Endothelial cell of umbilical vein (primary cell): Measurements from ENCODE around the gene TRMT1. TPM values are rescaled to one million over a fixed set of nuclear protein-coding genes. Genes with fewer than 3 reads are reported as not detected.

Experiments used
- BruUV-seq: library from RNA; stranded (reverse); fragments of 400-500 nt; replicated peaks from 2 replicates; lab custom pipeline; 2021; lab: Mats Ljungman, UMichigan
- CTCF ChIA-PET: fragments of 300-600, 350-600 bp; sonication (Branson Sonifier 250); formaldehyde crosslinking; loops from one replicate; lab custom pipeline; 2021; ENCODE audit warnings: antibody characterized with exemption, inconsistent platforms; lab: Charles Lee
- POLR2A ChIA-PET: fragments of 300-600, 350-600 bp; sonication (Branson Sonifier 250); formaldehyde crosslinking; loops from one replicate; lab custom pipeline; 2021; ENCODE audit warnings: antibody characterized with exemption, inconsistent platforms; lab: Charles Lee
- DNase-seq: peaks from one replicate; pipeline ENCODE4 v3.0.0-alpha.2; 2011; ENCODE audit warnings: low read depth, low spot score
- FAIRE-seq: peaks from 2 replicates; lab custom pipeline; 2011; peaks lifted over from hg19 to GRCh38; lab: Jason Lieb, UNC
- H2AFZ ChIP-seq: 2 replicates; pipeline ENCODE4 v1.6.0; 2012; ENCODE audit warnings: low read depth, low read length, control low read depth, inconsistent platforms
- H3K27ac ChIP-seq: 2 replicates; pipeline ENCODE4 v1.5.1; 2011; ENCODE audit warnings: low read depth, mild to moderate bottlenecking, control low read depth, low read length, moderate library complexity; ENCODE audit not compliant: insufficient read depth
- H3K27me3 ChIP-seq, 2 experiments: 2 replicates each; pipeline versions ENCODE4 v1.6.0 to v1.6.1; 2011; ENCODE audit warnings: low read length in 2 of 2, mixed read lengths in 1 of 2; ENCODE audit not compliant: control insufficient read depth in 2 of 2, insufficient read depth in 2 of 2
- H3K36me3 ChIP-seq, 2 experiments: 2 replicates in 1 of 2; 3 replicates in 1 of 2; pipeline ENCODE4 v1.5.1; 2011; ENCODE audit warnings: low read length in 2 of 2, mild to moderate bottlenecking in 1 of 2, moderate library complexity in 1 of 2; ENCODE audit not compliant: control insufficient read depth in 2 of 2, insufficient read depth in 2 of 2; ENCODE audit errors: extremely low read depth in 1 of 2
- H3K4me1 ChIP-seq: 3 replicates; pipeline ENCODE4 v1.5.1; 2011; ENCODE audit warnings: mild to moderate bottlenecking, low read length; ENCODE audit not compliant: control insufficient read depth, insufficient read depth; ENCODE audit errors: extremely low read depth
- H3K4me2 ChIP-seq: 2 replicates; pipeline ENCODE4 v1.6.1; 2011; ENCODE audit warnings: low read length, control low read depth, mixed read lengths; ENCODE audit not compliant: insufficient read depth
- H3K4me3 ChIP-seq, 3 experiments: fragments of 200-600 bp in 1 of 3; sonication (generic), shearing (Covaris generic) in 1 of 3; replicated peaks in 1 of 3; 2 replicates each; pipeline ENCODE4 v1.5.1; 2011 to 2016; ENCODE audit warnings: control low read depth in 3 of 3, low read length in 3 of 3, mild to moderate bottlenecking in 2 of 3, inconsistent platforms in 1 of 3, low read depth in 1 of 3, moderate library complexity in 1 of 3; ENCODE audit not compliant: insufficient read depth in 1 of 3
- H3K79me2 ChIP-seq: 2 replicates; pipeline ENCODE4 v1.6.0; 2012; ENCODE audit warnings: low read length, inconsistent platforms; ENCODE audit not compliant: control insufficient read depth, insufficient read depth
- H3K9ac ChIP-seq: replicated peaks from 2 replicates; pipeline ENCODE3; 2011; ENCODE audit warnings: low read length, control low read depth; ENCODE audit not compliant: insufficient read depth; ENCODE audit errors: extremely low read depth
- H3K9me1 ChIP-seq: replicated peaks from 3 replicates; pipeline ENCODE4 v1.6.0; 2011; ENCODE audit warnings: mild to moderate bottlenecking, low read length; ENCODE audit not compliant: control insufficient read depth, insufficient read depth; ENCODE audit errors: extremely low read depth
- H3K9me3 ChIP-seq: replicated peaks from 2 replicates; pipeline ENCODE4 v1.5.1; 2012; ENCODE audit warnings: low read length, inconsistent platforms; ENCODE audit not compliant: control insufficient read depth, insufficient read depth
- H4K20me1 ChIP-seq: replicated peaks from 2 replicates; pipeline ENCODE3; 2011; ENCODE audit warnings: mild to moderate bottlenecking, low read length; ENCODE audit not compliant: control insufficient read depth, insufficient read depth; ENCODE audit errors: extremely low read depth
- EZH2 ChIP-seq: IDR thresholded peaks from 2 replicates; pipeline ENCODE4 v1.6.1; 2012; ENCODE audit warnings: borderline replicate concordance, low read depth, mild to moderate bottlenecking, moderate library complexity, low read length, inconsistent platforms; ENCODE audit not compliant: severe bottlenecking
- FOS ChIP-seq: IDR thresholded peaks from 2 replicates; pipeline ENCODE4 v1.6.1; 2011; ENCODE audit warnings: mild to moderate bottlenecking, low read length, moderate library complexity, borderline replicate concordance; ENCODE audit not compliant: insufficient read depth
- GATA2 ChIP-seq: IDR thresholded peaks from 2 replicates; pipeline ENCODE4 v1.7.0; 2011; ENCODE audit warnings: low read depth, mild to moderate bottlenecking, moderate library complexity, mixed read lengths, low read length; ENCODE audit not compliant: insufficient read length, insufficient read depth
- JUN ChIP-seq: IDR thresholded peaks from 2 replicates; pipeline ENCODE4 v1.6.1; 2011; ENCODE audit warnings: borderline replicate concordance, low read depth; ENCODE audit not compliant: insufficient read length, insufficient read depth
- MYC ChIP-seq: IDR thresholded peaks from one replicate; pipeline ENCODE4 v1.6.1; 2011; ENCODE audit warnings: mild to moderate bottlenecking, low read depth, low read length
- POLR2A ChIP-seq: IDR thresholded peaks from 2 replicates; pipeline ENCODE4 v1.6.1; 2012; ENCODE audit warnings: low read depth, mild to moderate bottlenecking, control low read depth, low read length
- POLR2AphosphoS5 ChIP-seq: IDR thresholded peaks from 2 replicates; pipeline ENCODE4 v1.6.1; 2012; ENCODE audit warnings: low read depth, mild to moderate bottlenecking, control low read depth, low read length, moderate library complexity; ENCODE audit not compliant: insufficient read depth
- dilution Hi-C: fragments of 300-500 bp; cut with MboI; formaldehyde crosslinking; loops from one replicate; pipeline ENCODE4 v1.15.0; 2019; ENCODE audit warnings: low sequenced_read_pairs; ENCODE audit not compliant: extremely low pct_ligation_motif_present
- intact Hi-C: fragments of 100-400 bp; cut with micrococcal nuclease; formaldehyde crosslinking; loops from one replicate; pipeline ENCODE4 v1.10.0; 2022
- polyA plus RNA-seq, 4 experiments: library from polyadenylated mRNA; depleted of rRNA in 3 of 4; stranded (reverse) in 3 of 4; unstranded in 1 of 4; fragments of >200 nt; gene quantifications; 2 replicates each; pipeline versions ENCODE4 v1.2.1 to v1.2.3, GENCODE V29; 2011 to 2012; ENCODE audit warnings: missing spikeins in 1 of 4
- total RNA-seq: library from RNA; stranded (reverse); gene quantifications from 2 replicates; pipeline ENCODE4 v1.2.3, GENCODE V29; 2021
- TF ChIP-seq, protein P1 (sequence below): IDR thresholded peaks from 2 replicates; pipeline ENCODE4 v1.6.1; 2011; ENCODE audit not compliant: insufficient read depth, insufficient read length
- TF ChIP-seq, protein P2 (sequence below), 2 donors: IDR thresholded peaks; 1 replicate in 1 of 2; 2 replicates in 1 of 2; pipeline ENCODE4 v1.5.1; 2011; ENCODE audit warnings: low read length in 2 of 2, mild to moderate bottlenecking in 2 of 2, moderate library complexity in 2 of 2, control low read depth in 1 of 2, inconsistent platforms in 1 of 2, low read depth in 1 of 2; ENCODE audit not compliant: insufficient read depth in 1 of 2; ENCODE audit errors: extremely low read depth in 1 of 2

Gene TRMT1
- total and polyA plus RNA-seq, 2 donors (not counting 3 experiments of a cell fraction or from before 2014, with no cell fraction given): 46.3 to 53.0 TPM

DNA sequence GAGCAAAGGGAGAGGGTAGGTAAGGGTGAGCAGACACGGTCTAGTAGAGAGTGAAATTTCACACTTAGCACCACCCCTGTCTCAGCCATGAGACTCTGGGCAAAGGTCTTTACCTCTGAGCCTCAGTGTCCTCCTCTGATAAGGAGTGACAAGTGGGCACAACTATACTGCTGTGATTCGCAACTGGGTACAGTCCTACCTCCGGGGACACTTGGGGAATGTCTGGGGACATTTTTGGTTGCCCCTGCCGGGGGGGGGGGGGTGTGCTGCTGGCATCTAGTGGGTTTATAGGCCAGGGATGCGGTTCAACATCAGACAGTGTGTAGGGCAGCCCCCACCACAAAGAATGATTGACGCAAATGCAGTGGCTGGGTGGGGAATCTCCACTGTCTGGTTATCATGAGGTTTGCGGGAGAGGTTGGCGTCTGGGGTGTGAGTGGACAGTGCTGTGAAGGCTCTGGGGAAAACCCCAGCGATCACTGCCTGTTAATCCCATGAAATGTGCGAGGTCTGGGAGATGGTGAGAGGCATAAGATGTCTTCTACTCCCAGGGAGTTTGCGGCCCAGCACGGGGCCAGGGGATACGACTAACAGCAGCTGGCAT is 5.8 kb upstream of the TRMT1 start:
- dilution Hi-C loops: no loop called here
- TF ChIP-seq EZH2: no peak
- TF ChIP-seq JUN: no peak
- TF ChIP-seq GATA2: no peak
- no peak for TF ChIP-seq POLR2A
- TF ChIP-seq, protein P1, sequence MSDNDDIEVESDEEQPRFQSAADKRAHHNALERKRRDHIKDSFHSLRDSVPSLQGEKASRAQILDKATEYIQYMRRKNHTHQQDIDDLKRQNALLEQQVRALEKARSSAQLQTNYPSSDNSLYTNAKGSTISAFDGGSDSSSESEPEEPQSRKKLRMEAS: no peak
- TF ChIP-seq, protein P2, sequence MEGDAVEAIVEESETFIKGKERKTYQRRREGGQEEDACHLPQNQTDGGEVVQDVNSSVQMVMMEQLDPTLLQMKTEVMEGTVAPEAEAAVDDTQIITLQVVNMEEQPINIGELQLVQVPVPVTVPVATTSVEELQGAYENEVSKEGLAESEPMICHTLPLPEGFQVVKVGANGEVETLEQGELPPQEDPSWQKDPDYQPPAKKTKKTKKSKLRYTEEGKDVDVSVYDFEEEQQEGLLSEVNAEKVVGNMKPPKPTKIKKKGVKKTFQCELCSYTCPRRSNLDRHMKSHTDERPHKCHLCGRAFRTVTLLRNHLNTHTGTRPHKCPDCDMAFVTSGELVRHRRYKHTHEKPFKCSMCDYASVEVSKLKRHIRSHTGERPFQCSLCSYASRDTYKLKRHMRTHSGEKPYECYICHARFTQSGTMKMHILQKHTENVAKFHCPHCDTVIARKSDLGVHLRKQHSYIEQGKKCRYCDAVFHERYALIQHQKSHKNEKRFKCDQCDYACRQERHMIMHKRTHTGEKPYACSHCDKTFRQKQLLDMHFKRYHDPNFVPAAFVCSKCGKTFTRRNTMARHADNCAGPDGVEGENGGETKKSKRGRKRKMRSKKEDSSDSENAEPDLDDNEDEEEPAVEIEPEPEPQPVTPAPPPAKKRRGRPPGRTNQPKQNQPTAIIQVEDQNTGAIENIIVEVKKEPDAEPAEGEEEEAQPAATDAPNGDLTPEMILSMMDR (IDR thresholded peaks at IDR 0.05; ENCODE audit: extremely low read depth in 1 of 2, insufficient read depth in 1 of 2, low read depth in 1 of 2, low read length in 2 of 2): no peak
- TF ChIP-seq FOS: no peak
- no peak for TF ChIP-seq POLR2AphosphoS5
- TF ChIP-seq MYC: no peak
- no peak overlapping the region for H3K27ac ChIP-seq
- no peak overlapping the region for H3K4me3 ChIP-seq
- peaks cover 81% of the 10 kb centered on the region for H3K79me2 ChIP-seq
- ChIA-PET POLR2A (no interaction called here), CTCF (no interaction called here)
- H3K4me2 ChIP-seq: no peak overlapping the region
- H3K9me1 ChIP-seq: no peaks in the 10 kb centered on the region
- no peak overlapping the region for H2AFZ ChIP-seq
- no peaks in the 10 kb centered on the region for H4K20me1 ChIP-seq
- FAIRE-seq (no peak), DNase-seq (no peak)
- H3K4me1 ChIP-seq: peaks cover 8% of the 10 kb centered on the region
- no peaks in the 10 kb centered on the region for H3K27me3 ChIP-seq
- intact Hi-C loops: no loop called here
- peaks cover 0 to 7% of the 10 kb centered on the region in 2 experiments for H3K36me3 ChIP-seq
- H3K9ac ChIP-seq: no peak overlapping the region
- no peaks in the 10 kb centered on the region for H3K9me3 ChIP-seq
- no TSS peak for BruUV-seq
